GM10248 (cell line): ENCODE measurements around the gene PRXL2B.

Experiments
- CTCF ChIA-PET: fragments of 300-600 bp; sonication (Branson Sonifier 250); formaldehyde crosslinking; extraction: SDS; loops from one replicate; lab custom pipeline; 2021; ENCODE audit warnings: antibody characterized with exemption; lab: Yijun Ruan, JAX
- POLR2A ChIA-PET: fragments of 350-650 bp; sonication (Branson Sonifier 250); formaldehyde crosslinking; extraction: SDS; loops from one replicate; lab custom pipeline; 2020; ENCODE audit warnings: antibody characterized with exemption; lab: Yijun Ruan, JAX
- DNase-seq: peaks from one replicate; pipeline ENCODE4 v3.0.0; 2012; ENCODE audit errors: extremely low spot score
- TF ChIP-seq, protein P1 (sequence below): IDR thresholded peaks from 2 replicates; pipeline ENCODE4 v1.5.1; 2012; ENCODE audit warnings: mild to moderate bottlenecking, low read depth; ENCODE audit errors: extremely low read depth, missing control alignments, control extremely low read depth

Gene PRXL2B

DNA sequence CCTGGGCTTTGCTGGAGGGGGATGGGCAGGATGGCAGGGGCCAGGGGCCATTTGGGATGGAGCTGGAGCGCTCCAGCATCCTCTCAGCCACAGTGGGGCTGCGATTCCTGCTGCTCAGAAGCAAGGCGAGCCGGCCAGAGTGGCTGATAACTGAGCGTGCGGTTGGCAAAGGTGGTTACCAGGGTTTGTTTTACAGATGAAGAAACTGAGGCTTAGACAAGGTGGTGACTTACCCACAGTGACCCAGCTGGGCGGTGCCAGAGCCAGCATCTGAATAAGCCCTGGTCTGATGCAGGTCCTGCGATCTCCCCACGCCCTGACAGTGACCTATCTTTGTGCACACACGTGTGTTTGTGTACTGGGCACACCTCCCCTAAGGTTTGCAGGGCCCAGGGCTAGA, 5.9 kb upstream of the PRXL2B start:
- ChIA-PET CTCF (interaction anchor here (0.9 to 2.0 kb wide), 3 partner anchors 19 to 33 kb away, joined by 3 to 6 read pairs (median 3); partner anchors contain the start of gene TNFRSF14), POLR2A (no interaction called here)
- no peak for DNase-seq
- TF ChIP-seq, protein P1, sequence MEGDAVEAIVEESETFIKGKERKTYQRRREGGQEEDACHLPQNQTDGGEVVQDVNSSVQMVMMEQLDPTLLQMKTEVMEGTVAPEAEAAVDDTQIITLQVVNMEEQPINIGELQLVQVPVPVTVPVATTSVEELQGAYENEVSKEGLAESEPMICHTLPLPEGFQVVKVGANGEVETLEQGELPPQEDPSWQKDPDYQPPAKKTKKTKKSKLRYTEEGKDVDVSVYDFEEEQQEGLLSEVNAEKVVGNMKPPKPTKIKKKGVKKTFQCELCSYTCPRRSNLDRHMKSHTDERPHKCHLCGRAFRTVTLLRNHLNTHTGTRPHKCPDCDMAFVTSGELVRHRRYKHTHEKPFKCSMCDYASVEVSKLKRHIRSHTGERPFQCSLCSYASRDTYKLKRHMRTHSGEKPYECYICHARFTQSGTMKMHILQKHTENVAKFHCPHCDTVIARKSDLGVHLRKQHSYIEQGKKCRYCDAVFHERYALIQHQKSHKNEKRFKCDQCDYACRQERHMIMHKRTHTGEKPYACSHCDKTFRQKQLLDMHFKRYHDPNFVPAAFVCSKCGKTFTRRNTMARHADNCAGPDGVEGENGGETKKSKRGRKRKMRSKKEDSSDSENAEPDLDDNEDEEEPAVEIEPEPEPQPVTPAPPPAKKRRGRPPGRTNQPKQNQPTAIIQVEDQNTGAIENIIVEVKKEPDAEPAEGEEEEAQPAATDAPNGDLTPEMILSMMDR: no peak

DNA sequence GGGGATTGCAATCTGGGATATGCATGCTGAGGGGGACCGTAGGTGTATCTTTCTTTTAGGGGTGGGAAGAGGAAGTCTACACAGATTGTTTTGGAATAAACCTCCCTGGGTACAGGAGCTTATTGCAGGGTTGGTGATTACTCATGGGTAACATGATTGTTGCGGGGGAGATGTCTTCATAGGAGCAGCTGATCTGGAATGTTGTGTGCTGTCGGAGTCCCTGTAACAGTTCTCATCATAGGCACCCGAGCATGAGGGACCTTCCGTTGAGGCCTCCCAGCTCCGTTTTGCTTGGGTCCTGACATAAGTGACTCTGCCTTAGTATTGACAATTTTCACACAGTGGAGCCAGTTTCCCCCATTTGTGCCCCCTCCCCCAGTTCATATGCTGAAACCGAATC, 4.2 kb upstream of the PRXL2B start:
- DNase-seq: no peak
- TF ChIP-seq, protein P1: no peak

DNA sequence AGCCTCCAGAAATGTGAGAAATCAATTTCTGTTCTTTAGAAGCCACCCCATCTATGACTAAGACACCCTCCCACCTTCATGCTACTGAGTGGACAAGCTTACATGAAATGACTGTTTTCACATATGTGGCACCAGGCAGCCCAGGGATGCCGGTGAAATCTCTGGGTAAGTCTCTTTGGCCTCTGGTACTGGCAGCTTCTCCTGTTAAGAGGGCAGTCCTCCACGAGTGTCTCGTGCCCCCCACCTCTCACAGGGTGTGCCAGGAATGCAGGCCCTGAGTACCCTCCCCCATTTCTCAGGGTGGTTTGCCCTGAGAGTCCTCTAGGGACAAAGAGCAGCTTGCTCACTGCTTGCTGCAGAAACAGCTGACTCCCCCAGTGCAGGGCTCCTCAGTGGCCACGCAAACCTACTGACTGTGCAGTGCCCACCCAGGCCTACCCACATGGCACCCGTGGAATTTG, 3.2 kb upstream of the PRXL2B start:
- TF ChIP-seq, protein P1: no peak
- POLR2A ChIA-PET: interaction anchor here (1.3 kb wide), 1 partner anchor 27 kb away, joined by 3 read pairs; the partner anchor contains the start of gene TNFRSF14
- DNase-seq: no peak
- CTCF ChIA-PET: interaction anchor here (1.0 to 5.3 kb wide), 5 partner anchors 11 to 35 kb away, joined by 3 to 40 read pairs (median 4); partner anchors contain the start of gene TNFRSF14

More for the DNA sequence above, 4.2 kb upstream of the PRXL2B start:
- ChIA-PET CTCF (interaction anchor here (2.0 to 5.3 kb wide), 2 partner anchors 21 to 34 kb away, joined by 6 to 40 read pairs; no protein-coding TSS in a partner anchor), POLR2A (interaction anchor here (0.9 kb wide), 1 partner anchor 21 kb away, joined by 4 read pairs; no protein-coding TSS in a partner anchor)

DNA sequence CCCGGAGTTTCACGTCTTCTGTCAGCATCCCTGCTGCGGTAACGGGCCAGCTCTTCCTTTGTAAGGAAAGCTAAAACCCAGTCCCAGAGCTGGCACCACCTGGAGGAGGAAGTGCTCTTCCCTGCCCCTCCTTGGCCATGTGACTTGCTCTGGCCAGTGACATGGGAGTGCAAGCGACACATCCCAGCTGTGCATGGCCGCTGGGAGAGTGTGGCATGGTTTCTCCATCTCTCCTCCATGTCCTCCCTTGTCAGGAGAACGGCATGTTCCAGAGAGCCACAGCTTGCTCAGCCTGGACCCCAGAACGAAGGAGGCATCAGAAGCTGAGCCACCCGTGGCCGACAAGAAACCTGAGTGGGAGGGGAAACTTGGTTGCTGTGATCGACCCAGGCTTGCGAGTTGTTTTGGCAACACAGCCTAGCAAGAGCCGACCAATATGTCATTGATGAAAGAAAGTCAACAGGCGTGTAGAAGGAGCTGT, 2.7 kb upstream of the PRXL2B start:
- TF ChIP-seq, protein P1: no peak
- POLR2A ChIA-PET: interaction anchor here (1.3 to 2.7 kb wide), 2 partner anchors 23 to 28 kb away, joined by 3 to 12 read pairs; partner anchors contain the start of gene TNFRSF14
- no peak for DNase-seq
- CTCF ChIA-PET: interaction anchor here (0.6 to 5.3 kb wide), 7 partner anchors 12 to 389 kb away, joined by 3 to 40 read pairs (median 3); partner anchors contain the start of gene TNFRSF14

DNA sequence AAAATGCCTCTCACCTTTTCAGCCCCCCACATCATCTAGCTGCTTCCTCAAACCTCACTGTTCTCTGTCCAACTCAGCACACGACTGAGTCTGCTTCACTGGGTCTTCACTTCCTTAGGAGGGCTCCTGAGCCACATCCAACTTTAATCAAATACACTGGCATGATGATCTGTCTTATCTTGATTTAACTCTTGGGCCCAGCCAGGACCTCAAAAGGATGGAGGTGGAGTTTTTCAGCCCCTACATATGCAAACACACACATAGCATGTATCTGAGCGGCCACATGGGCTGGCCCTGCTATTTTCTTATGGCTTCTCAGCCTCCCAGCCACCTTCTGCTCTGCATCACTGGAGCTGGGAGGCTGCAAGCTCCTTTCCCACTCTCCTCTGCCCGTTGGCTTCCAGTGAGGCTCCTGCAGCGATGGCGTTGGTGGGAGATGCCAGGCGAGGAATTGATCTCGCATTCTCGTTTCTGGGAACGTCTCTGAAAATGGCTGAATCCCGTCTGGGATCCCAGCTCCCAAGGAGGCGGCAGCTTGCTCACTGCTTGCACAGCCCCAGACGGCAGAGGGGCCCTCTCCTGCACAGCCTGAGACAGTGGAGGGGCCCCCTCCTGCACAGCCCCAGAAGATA, 1.8 kb upstream of the PRXL2B start:
- ChIA-PET POLR2A (interaction anchor here (0.9 to 2.7 kb wide), 5 partner anchors 24 to 380 kb away, joined by 3 to 12 read pairs (median 4); partner anchors contain the start of gene TNFRSF14), CTCF (interaction anchor here (0.6 to 5.3 kb wide), 7 partner anchors 20 to 390 kb away, joined by 3 to 40 read pairs (median 4); partner anchors contain the start of gene TNFRSF14)
- DNase-seq: no peak
- TF ChIP-seq, protein P1: no peak
